Fibroblast of mammary gland (primary cell): ENCODE data around the gene PLAC1.

Experiments used
- DNase-seq: peaks from one replicate; pipeline ENCODE4 v3.0.0-alpha.2; 2010; ENCODE audit warnings: low read depth
- H3K4me3 ChIP-seq: 2 replicates; pipeline ENCODE4 v1.5.1; 2011; ENCODE audit warnings: low read depth, mild to moderate bottlenecking, low read length, moderate library complexity; ENCODE audit not compliant: control insufficient read depth
- TF ChIP-seq, protein P1 (sequence below): conservative IDR thresholded peaks from 2 replicates; pipeline ENCODE4 v1.5.1; 2011; ENCODE audit warnings: low read depth, low read length, inconsistent platforms; ENCODE audit not compliant: control insufficient read depth, insufficient read depth

Gene PLAC1

DNA sequence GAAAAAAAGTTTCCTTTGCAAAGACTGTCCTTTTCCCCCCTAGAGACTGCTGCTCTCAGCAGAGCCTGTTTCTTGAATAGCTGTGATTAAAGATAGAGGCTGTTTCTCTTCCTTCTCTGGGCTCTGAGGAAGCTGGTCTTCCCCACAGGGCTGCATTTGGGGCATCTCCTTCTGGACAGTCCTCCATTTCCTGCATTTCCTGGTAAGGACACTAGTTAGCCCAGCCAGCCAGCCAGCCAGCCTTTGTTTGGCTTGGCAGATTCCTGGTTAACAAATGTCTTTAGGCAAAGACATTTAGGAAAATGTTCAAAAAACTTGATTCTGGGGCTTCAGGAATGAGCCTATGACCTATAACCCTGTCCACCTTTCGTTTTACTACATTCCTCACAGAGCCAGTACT, 34.0 kb upstream of the PLAC1 start:
- no peak overlapping the region for H3K4me3 ChIP-seq
- DNase-seq = no peak
- TF ChIP-seq, protein P1, sequence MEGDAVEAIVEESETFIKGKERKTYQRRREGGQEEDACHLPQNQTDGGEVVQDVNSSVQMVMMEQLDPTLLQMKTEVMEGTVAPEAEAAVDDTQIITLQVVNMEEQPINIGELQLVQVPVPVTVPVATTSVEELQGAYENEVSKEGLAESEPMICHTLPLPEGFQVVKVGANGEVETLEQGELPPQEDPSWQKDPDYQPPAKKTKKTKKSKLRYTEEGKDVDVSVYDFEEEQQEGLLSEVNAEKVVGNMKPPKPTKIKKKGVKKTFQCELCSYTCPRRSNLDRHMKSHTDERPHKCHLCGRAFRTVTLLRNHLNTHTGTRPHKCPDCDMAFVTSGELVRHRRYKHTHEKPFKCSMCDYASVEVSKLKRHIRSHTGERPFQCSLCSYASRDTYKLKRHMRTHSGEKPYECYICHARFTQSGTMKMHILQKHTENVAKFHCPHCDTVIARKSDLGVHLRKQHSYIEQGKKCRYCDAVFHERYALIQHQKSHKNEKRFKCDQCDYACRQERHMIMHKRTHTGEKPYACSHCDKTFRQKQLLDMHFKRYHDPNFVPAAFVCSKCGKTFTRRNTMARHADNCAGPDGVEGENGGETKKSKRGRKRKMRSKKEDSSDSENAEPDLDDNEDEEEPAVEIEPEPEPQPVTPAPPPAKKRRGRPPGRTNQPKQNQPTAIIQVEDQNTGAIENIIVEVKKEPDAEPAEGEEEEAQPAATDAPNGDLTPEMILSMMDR = no peak

DNA sequence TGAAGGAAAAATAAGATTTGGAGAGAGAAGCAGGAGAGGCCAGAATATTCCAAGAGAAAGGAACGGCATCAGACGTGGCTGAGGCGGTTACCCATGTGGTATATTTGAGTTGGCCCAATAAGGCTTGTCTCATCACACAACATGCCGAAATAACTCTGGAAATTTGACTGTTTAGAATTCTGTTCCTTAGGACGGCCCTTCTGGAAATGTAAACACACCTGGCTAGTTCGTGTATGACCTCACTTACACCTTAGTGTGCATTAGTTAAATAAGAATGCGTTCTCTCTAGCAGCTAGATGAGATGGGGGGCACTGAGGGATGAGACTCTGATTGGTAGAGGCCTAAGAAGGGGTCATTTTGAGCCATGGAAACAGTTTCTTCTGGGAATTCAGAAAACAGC, 33.2 kb upstream of the PLAC1 start:
- DNase-seq = no peak
- no peak overlapping the region for H3K4me3 ChIP-seq
- TF ChIP-seq, protein P1 = no peak

DNA sequence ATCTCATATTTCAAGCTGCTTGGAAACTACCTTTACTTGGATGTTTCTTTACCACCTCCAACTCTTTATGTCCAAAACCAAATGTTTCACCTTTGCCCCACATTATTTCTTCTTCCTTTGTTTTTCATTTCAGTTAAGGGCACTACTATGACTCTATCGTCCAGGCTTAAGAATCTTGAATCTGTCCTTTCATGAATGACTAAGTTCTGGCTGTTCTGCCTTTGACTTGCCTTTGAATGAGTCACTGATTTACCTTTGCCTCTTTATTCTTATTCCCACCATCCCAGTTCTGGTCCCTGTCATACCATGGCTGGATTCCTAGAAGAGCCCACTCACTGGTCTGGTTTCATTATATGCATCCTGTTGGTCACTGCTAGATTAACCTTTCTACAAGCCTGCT, 30.6 kb upstream of the PLAC1 start:
- TF ChIP-seq, protein P1 = no peak
- H3K4me3 ChIP-seq = no peak overlapping the region
- DNase-seq = peak; percentile 89

DNA sequence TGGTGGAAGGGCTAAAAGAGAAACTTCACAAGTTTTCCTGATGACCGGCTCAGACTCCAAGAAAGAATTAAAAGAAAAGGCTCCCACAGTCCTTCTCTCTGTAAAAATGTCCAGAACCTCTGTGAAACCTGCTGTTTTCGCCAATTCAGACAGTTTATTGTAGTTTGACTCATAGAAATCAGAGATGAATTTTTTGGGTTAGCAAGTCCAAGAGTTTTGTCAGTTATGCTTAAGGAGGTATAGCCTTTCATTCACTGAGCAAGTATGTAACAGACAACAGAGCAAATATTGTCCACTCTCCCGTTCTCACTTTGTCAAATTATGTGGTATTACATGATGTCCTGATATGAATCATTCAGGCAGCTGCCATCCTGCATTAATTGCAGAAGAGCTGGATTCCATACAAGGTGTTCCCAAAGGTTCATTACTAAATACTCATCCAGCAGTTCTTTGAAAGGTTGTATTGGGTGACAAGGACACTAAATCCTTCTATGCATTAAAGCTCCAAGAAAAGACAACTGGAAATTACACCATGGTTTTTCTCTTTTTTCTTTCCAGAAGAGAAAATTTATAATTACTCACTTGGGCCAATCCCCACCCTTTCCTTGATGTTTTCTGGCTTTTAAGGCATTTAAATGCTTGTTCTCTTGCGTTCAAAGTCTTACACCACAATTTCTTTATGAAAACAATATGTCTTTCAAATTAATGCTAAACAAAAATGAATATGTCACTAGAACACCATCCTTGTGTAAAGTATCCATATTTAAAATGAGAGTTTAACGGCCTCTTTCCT, 30.0 kb upstream of the PLAC1 start:
- no peak overlapping the region for H3K4me3 ChIP-seq
- TF ChIP-seq, protein P1 = no peak
- peak; percentile 46 for DNase-seq

DNA sequence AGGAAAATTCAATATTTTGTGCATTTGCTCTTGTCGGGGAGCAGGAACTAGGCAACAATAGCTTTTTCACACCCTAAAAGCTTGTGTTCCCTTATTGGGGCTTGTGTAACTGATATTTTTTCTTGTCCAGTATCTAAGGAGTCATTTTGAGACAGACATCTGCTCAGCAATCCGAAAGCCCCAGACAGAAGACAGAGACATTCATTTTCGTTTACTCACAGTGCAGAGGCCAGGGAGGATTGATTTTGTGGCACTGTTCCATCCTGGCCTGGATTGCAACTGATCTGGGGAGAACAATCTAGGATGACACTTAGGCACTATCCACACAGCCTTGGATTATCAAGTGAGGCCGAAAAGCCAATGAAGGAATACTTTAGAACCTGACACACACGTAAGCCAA, 27.4 kb upstream of the PLAC1 start:
- DNase-seq = peak; percentile 83
- H3K4me3 ChIP-seq = no peak overlapping the region
- TF ChIP-seq, protein P1 = no peak

DNA sequence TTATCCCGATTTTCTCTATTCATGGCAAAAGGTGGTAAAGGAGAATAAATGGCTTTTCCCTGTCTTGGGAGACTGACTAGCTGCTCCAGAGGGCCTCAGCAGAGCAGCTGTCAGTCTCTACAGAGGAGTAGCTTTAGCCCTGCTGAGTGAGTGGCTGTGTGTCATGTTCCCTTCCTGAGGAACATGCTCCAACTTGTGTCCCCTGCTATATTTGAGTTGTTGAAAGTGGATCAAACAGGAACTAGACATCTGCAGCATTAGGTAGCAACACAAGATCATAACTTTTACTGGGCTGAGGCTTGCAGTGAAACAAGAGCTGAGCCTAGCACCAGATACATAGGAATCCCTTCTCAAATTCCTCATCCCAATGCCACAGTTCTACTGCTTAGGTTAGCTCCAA, 26.7 kb upstream of the PLAC1 start:
- H3K4me3 ChIP-seq = no peak overlapping the region
- DNase-seq = no peak
- TF ChIP-seq, protein P1 = no peak
